GM10847 (cell line): ENCODE measurements around the gene ZC3H18.

ENCODE experiments used
- POLR2A ChIP-seq: IDR thresholded peaks from 2 replicates; pipeline ENCODE4 v1.6.1; 2011; ENCODE audit not compliant: insufficient read length; ENCODE audit errors: extremely low read depth

The ZC3H18 gene

GRCh38 chr16:88614818-88615580 lies 44.8 kb downstream of the ZC3H18 start:
- no peak for TF ChIP-seq POLR2A

GRCh38 chr16:88616320-88616719 lies 46.1 kb downstream of the ZC3H18 start:
- no peak for TF ChIP-seq POLR2A

- no peak for TF ChIP-seq POLR2A
These were observed 46.5 kb downstream of the ZC3H18 start for GRCh38 chr16:88616736-88617135.

GRCh38 chr16:88617268-88618031 lies 47.2 kb downstream of the ZC3H18 start:
- TF ChIP-seq POLR2A: no peak

- TF ChIP-seq POLR2A: no peak
These were observed 48.2 kb downstream of the ZC3H18 start for GRCh38 chr16:88618182-88618955.

- TF ChIP-seq POLR2A: no peak
These were observed 48.9 kb downstream of the ZC3H18 start for GRCh38 chr16:88618956-88619667.

- TF ChIP-seq POLR2A: no peak
These were observed 49.9 kb downstream of the ZC3H18 start for GRCh38 chr16:88619859-88620815.

- TF ChIP-seq POLR2A: no peak
These were observed 51.9 kb downstream of the ZC3H18 start for GRCh38 chr16:88622125-88622524.

- no peak for TF ChIP-seq POLR2A
These were observed 52.7 kb downstream of the ZC3H18 start for GRCh38 chr16:88622866-88623265.

- TF ChIP-seq POLR2A: no peak
These were observed 53.7 kb downstream of the ZC3H18 start for GRCh38 chr16:88623858-88624257.

GRCh38 chr16:88624481-88624880 lies 54.3 kb downstream of the ZC3H18 start:
- no peak for TF ChIP-seq POLR2A

- TF ChIP-seq POLR2A: no peak
These were observed 54.9 kb downstream of the ZC3H18 start for GRCh38 chr16:88624977-88625576.

- TF ChIP-seq POLR2A: no peak
These were observed 56.4 kb downstream of the ZC3H18 start for GRCh38 chr16:88626646-88627045.
